GM12878 (cell line): ENCODE results near the gene ZBED1.

ENCODE experiments used
- CBFB ChIP-seq: IDR thresholded peaks from 2 replicates; pipeline ENCODE4 v1.6.1; 2016; ENCODE audit warnings: antibody characterized with exemption, low read depth
- CHD4 ChIP-seq: fragments of 200-600 bp; sonication (generic); IDR thresholded peaks from 2 replicates; pipeline ENCODE4 v1.6.1; 2016; ENCODE audit warnings: mild to moderate bottlenecking
- HCFC1 ChIP-seq: fragments of 150-350 bp; IDR thresholded peaks from 2 replicates; pipeline ENCODE4 v1.6.1; 2014; ENCODE audit warnings: low read length
- IKZF1 ChIP-seq: fragments of 450-650 bp; conservative IDR thresholded peaks from 2 replicates; pipeline ENCODE4 v1.6.1; 2017; ENCODE audit warnings: antibody characterized with exemption, mild to moderate bottlenecking
- MXI1 ChIP-seq: fragments of 150-350 bp; IDR thresholded peaks from 2 replicates; pipeline ENCODE4 v1.6.1; 2011; ENCODE audit warnings: low read depth, mild to moderate bottlenecking, inconsistent platforms, low read length, improper control_type of control experiment
- NFYB ChIP-seq: IDR thresholded peaks from 2 replicates; pipeline ENCODE4 v1.6.1; 2011; ENCODE audit warnings: low read depth, mild to moderate bottlenecking, low read length, improper control_type of control experiment, moderate library complexity; ENCODE audit not compliant: insufficient read depth
- PAX5 ChIP-seq: IDR thresholded peaks from 2 replicates; pipeline ENCODE4 v1.6.1; 2011; ENCODE audit warnings: low read depth, low read length, borderline replicate concordance
- POLR2A ChIP-seq: IDR thresholded peaks from 2 replicates; pipeline ENCODE4 v1.6.1; 2011; ENCODE audit warnings: low read depth, mild to moderate bottlenecking, low read length
- POLR2AphosphoS5 ChIP-seq: IDR thresholded peaks from 2 replicates; pipeline ENCODE4 v1.6.1; 2011; ENCODE audit warnings: mild to moderate bottlenecking, low read length, inconsistent platforms
- RBBP5 ChIP-seq: fragments of 200-600 bp; sonication (generic); conservative IDR thresholded peaks from 2 replicates; pipeline ENCODE4 v1.6.1; 2016
- SP1 ChIP-seq: IDR thresholded peaks from one replicate; pipeline ENCODE4 v1.6.1; 2011; ENCODE audit warnings: low read depth, low read length
- TF ChIP-seq, protein P1 (sequence below), 3 experiments: IDR thresholded peaks in 2 of 3; conservative IDR thresholded peaks in 1 of 3; 2 replicates each; pipeline ENCODE4 v1.5.1; 2011; ENCODE audit warnings: low read depth in 3 of 3, low read length in 3 of 3, mild to moderate bottlenecking in 3 of 3, control low read depth in 2 of 3, moderate library complexity in 2 of 3, inconsistent platforms in 1 of 3, mixed read lengths in 1 of 3; ENCODE audit not compliant: control insufficient read depth in 2 of 3, insufficient read depth in 1 of 3; ENCODE audit errors: extremely low read depth in 1 of 3

DNA sequence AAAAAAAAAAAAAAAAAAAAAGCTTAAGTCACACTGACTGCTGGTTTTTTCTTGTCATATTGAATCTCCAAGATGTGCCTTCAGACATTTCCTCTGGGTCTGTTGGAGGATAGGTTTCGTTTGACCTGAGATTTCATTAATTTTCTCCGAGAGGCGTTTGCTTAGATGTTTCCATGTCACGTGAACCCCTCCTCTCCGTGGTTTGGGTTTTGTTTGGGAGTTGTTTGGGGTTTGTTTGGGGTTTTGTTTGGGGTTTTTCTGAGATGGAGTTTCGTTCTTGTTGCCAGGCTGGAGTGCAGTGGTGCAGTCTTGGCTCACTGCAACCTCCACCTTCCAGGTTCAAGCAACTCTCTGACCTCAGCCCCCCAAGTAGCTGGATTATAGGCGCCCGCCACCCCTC is 40.8 kb upstream of the ZBED1 start:
- TF ChIP-seq PAX5 (no peak), IKZF1 (no peak), SP1 (no peak), HCFC1 (no peak), MXI1 (no peak), POLR2AphosphoS5 (no peak), POLR2A (no peak), RBBP5 (no peak), CHD4 (no peak), CBFB (0 out of 2 replicates have a peak, but pooled peaks have one; percentile 44), NFYB (no peak)
- TF ChIP-seq, protein P1, sequence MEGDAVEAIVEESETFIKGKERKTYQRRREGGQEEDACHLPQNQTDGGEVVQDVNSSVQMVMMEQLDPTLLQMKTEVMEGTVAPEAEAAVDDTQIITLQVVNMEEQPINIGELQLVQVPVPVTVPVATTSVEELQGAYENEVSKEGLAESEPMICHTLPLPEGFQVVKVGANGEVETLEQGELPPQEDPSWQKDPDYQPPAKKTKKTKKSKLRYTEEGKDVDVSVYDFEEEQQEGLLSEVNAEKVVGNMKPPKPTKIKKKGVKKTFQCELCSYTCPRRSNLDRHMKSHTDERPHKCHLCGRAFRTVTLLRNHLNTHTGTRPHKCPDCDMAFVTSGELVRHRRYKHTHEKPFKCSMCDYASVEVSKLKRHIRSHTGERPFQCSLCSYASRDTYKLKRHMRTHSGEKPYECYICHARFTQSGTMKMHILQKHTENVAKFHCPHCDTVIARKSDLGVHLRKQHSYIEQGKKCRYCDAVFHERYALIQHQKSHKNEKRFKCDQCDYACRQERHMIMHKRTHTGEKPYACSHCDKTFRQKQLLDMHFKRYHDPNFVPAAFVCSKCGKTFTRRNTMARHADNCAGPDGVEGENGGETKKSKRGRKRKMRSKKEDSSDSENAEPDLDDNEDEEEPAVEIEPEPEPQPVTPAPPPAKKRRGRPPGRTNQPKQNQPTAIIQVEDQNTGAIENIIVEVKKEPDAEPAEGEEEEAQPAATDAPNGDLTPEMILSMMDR (IDR thresholded peaks at IDR 0.05 in 2 of 3, conservative IDR thresholded peaks at IDR 0.05 in 1 of 3; ENCODE audit: control insufficient read depth in 2 of 3, extremely low read depth in 1 of 3, insufficient read depth in 1 of 3, low read depth in 3 of 3, low read length in 3 of 3), result no peak
